NCI-H128 (cell line): ENCODE measurements around the gene TCF12.

Source experiments
- DNase-seq: peaks from one replicate; lab custom pipeline; 2025; ENCODE audit not compliant: unreplicated experiment; lab: John Stamatoyannopoulos, UW

Gene TCF12

GRCh38 chr15:57015360-57015759, 96.9 kb downstream of the TCF12 start:
- DNase-seq, result no peak

DNA sequence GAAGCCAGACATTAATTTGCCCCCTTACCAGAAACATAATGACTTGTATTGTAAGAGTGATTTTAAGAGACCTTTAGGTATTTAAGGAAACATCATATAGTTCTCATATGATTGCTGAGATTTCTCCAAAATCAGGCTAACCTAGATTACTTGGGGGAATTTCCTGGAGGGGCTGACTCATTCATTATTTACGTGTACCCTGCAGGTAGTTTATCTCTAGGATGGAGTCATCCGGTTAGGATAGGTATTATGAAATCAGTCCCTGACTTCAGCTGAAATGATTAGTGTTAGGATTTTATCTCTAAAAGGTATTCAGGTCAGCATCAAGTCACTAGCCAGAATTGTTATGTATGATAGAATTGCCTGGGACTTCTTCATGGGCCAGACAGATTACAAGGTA, 97.5 kb downstream of the TCF12 start:
- DNase-seq, result no peak

GRCh38 chr15:57017024-57017423, 98.6 kb downstream of the TCF12 start:
- no peak for DNase-seq

DNA sequence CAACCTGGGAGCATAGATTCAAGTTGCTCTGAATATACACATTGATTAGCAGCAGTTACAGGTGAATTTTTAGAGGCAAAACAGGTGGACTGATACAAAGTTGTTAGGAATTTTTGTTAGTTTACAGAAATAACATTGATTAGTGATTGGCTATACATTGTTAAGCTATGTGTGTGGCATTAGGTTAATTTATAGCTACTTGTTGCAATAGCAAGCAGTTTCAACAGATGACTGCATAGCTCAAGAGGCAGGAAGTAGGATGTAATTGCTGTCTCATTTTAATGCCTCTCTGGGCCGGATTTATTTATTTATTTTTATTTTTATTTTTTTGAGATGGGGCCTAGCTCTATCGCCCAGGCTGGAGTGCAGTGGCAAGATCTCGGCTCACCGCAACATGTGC, 99.7 kb downstream of the TCF12 start:
- DNase-seq, result no peak

DNA sequence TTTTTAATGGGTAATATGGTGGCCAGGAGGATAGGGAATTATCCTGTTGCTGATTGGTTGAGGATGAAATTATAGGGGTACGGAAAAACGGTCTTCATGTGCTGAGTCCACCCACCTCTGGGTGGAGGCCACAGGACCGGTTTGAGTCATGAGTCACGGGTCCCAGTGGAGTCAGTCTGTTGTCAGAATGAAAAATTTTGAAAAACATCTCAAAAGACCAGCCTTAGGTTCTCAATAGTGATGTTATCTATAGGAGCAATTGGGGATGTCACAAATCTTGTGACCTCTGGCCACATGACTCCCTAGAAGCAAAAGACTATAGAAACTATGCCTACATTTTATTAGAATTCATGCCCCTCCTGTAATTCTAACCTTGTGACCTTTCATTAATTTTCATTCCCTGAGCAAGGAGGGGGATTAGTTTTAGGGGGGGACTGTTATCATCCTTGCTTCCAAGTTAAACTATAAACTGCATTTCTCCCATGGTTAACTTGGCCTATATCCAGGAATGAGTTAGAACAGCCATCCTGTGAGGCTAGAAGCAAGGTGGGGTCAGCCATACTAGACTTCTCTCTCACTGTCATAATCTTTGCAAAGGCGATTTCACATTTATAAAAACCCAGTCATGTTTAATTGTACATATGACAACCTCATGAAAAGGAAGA, 101.2 kb downstream of the TCF12 start:
- no peak for DNase-seq

- DNase-seq, result no peak
Observed at GRCh38 chr15:57025264-57025926, 107.0 kb downstream of the TCF12 start.

DNA sequence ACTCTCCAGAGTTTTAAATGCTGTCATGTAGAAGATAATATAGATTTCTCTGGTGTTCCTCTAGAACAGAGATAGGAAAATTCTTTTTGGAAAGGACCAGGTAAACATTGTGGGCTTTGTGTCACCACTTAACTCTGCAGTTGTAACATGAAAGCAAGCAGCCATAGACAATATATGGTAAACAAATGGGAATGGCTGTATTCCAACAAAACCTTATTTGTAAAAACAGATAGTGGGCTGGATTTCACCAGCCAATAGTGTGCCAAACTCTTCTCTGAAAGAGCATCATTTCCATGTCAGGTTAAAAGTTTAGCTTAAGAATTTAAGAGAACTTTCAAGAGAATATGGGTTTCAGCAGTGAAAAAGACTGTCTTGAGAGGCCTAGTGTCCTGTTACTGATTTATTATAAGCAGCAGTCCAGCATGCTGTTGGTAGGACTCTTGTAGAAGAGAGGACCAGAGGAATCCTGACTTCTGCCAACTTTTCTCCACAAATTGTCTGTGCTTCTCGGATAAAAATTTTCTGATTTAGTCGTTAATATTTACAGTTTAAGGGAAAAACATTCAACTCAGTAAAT, 107.7 kb downstream of the TCF12 start:
- no peak for DNase-seq

GRCh38 chr15:57027596-57027995, 109.2 kb downstream of the TCF12 start:
- DNase-seq, result no peak

DNA sequence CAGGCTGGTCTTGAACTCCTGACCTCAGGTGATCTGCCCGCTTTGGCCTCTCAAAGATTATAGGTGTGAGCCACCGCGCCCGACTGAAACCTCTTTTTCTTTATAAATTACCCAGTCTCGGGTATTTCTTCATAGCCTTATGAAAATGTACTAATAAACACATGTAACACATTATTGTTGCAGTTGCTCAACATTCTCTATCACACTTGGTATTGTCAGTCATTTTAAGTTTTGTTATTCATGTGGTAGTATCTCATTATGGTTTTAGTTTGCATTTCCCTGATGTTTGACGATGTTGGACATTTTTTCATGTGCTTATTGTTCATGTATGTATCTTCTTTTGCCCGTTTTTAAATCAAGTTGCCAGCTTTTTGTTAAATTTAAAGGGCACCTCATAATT, 109.7 kb downstream of the TCF12 start:
- no peak for DNase-seq

DNA sequence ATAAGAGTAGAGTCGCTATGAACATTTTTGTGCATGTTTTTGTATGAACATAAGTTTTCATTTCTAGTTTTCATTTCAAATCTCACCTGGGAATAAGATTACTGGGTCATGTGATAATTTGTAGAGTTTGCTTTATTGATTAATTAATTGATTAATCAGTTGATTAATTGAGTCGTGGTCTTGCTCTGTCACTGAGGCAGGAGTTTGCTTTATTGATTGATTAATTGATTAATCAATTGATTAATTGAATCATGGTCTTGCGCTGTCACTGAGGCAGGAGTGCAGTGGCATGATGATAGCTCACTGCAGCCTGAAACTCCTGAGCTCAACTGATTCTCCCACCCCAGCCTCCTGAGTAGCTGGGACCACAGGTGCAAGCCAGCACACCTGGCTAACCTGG, 111.6 kb downstream of the TCF12 start:
- no peak for DNase-seq

DNA sequence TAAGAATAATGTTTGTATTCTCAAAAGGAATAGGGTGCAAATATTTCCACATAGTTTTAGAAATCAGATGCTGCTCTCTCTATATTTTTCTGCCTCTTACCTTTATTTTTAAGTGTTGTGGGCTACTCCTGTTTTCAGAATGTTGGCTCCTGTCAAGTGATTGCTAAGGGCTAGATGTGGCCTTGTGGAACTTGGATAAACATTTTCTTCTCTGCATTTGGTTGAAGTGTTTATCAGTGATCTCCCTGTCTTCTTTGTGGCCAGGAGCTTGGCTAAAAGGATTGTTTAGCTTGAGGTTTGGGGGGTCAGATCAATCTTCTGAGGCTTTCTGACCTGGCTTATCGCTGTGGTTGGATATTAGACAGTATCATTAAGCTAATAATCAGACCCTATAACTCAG, 112.6 kb downstream of the TCF12 start:
- DNase-seq, result no peak

DNA sequence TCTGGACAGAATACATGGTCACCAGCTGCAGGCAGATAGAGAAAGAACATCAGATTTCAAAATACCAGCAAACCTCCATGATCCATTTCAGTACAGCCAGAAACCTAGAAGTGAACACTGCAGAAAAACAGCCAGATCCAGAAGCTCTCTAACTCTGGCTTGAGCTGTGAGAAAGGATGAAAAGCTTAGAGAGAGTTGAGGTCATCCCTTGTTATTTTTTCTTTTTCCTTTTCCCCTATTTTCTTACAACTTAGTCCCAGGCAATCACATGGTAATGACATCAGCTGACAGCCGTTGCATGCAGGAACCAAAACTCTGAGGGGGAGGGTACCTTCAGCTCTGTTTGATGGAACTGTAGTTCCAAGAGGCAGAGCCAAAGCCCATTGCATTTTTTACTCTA, 113.2 kb downstream of the TCF12 start:
- DNase-seq, result no peak

GRCh38 chr15:57032338-57032737, 113.9 kb downstream of the TCF12 start:
- no peak for DNase-seq

- no peak for DNase-seq
Observed at GRCh38 chr15:57033715-57034439, 115.4 kb downstream of the TCF12 start.

DNA sequence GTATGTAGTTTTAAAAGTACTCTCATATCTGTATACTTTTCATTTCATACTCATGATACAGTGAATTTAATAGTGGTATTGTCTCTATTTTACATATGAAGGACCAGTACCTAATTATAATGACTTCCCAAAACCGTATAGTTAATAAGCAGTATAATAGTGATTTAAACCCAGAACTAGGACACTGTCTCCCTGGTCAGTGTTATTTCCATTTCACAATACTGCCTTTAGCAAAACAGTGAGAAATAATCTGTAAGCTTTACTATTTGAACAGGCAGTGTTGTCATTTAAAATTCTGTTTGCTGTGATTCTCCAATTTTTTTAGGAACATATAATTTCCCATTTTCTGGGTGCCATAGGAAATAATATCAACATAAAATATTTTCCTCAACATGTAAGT, 116.2 kb downstream of the TCF12 start:
- no peak for DNase-seq

GRCh38 chr15:57035664-57036063, 117.2 kb downstream of the TCF12 start:
- DNase-seq, result no peak

DNA sequence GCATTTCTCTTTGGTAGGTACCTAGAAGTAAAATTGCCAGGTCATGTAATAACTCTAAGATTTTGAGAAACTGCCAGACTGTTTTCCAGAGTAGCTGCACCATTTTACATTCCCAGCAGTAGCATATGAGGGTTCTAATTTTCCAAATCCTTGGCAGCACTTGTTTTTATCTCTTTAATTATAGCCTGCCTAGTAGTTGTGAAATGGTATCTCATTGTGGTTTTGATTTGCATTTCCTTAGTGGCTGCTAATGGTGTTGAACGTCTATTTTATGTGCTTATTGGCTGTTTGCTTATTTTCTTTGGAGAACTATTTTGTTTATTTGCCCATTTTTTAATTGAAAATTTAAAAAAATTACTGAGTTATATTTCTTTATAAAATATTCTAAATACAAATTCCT, 117.9 kb downstream of the TCF12 start:
- DNase-seq, result no peak

DNA sequence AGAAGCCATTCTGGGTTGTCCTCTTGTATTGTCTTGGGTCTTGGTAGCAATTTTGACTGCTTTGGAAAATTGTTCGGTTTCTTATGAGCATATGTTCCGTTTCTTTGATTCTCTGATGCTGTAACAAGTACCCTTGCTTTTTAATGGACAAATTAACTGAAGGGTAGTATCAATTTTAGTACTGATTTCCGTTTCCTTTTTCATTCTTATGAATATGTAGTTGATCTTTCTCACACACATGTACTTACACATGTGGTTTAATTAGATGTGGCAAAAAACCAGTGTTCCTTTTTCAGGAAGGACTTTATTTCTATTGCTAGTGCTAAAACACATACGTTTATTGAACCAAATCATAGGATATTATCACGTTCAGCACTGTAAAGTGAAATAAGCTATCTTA, 119.1 kb downstream of the TCF12 start:
- no peak for DNase-seq

- no peak for DNase-seq
Observed at GRCh38 chr15:57038040-57038439, 119.6 kb downstream of the TCF12 start.

DNA sequence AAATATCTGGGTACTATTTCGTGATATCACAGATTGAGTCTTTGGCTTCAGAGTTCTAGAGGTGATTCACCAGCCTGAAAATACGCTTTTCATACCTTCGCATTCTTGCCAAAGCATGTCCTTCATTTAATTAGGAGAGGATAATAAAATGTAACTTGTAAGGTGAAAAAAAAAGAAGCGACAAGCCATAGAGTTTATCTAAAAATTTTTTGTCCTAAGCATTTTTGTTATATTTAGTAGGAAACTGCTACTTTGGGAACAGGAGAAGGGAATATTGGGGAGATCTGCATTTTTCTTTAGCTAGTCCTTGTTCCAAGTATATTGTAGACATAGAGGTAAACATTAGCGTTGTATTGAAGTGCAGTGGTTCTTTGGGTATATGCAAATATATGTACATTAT, 120.1 kb downstream of the TCF12 start:
- no peak for DNase-seq

DNA sequence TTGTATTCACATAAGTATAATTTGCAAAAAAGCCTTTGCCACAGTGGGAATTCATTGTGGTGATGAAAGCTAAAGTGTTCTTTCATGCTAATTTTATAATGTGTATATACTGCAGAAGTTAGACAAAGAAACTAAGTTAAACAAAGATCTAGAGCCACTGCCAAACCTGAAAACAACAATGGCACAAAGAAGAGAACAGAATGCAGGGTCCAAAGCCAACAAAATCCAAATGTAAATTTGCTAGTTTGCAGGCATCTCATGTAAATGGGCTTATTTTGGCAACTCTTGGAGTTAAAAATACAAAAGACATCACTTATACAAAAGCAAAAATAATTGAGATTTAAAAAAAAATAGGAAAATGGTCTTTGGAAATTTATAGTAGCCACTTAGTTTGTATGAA, 123.0 kb downstream of the TCF12 start:
- no peak for DNase-seq

GRCh38 chr15:57044072-57044702, 125.7 kb downstream of the TCF12 start:
- DNase-seq, result no peak
